ENCODE measurements around the gene ZBTB7A.

GRCh38 chr19:4068047-4068966 lies 1.6 kb upstream of the ZBTB7A start:
- TF ChIP-seq, protein P1, sequence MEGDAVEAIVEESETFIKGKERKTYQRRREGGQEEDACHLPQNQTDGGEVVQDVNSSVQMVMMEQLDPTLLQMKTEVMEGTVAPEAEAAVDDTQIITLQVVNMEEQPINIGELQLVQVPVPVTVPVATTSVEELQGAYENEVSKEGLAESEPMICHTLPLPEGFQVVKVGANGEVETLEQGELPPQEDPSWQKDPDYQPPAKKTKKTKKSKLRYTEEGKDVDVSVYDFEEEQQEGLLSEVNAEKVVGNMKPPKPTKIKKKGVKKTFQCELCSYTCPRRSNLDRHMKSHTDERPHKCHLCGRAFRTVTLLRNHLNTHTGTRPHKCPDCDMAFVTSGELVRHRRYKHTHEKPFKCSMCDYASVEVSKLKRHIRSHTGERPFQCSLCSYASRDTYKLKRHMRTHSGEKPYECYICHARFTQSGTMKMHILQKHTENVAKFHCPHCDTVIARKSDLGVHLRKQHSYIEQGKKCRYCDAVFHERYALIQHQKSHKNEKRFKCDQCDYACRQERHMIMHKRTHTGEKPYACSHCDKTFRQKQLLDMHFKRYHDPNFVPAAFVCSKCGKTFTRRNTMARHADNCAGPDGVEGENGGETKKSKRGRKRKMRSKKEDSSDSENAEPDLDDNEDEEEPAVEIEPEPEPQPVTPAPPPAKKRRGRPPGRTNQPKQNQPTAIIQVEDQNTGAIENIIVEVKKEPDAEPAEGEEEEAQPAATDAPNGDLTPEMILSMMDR (IDR thresholded peaks at IDR 0.05): no peak
- TF ChIP-seq POLR2A (IDR thresholded peaks at IDR 0.05): no peak

Measured in right lobe of liver (tissue), 4 donors.